GM19328 (cell line): ENCODE measurements around the gene ARAP1.

Experiments
- ATAC-seq: cut with Tn5 transposase; IDR thresholded peaks from one replicate; pipeline ENCODE4 v1.9.1; 2021; ENCODE audit warnings: mild to moderate bottlenecking, moderate library complexity; ENCODE audit not compliant: unreplicated experiment

The ARAP1 gene

DNA sequence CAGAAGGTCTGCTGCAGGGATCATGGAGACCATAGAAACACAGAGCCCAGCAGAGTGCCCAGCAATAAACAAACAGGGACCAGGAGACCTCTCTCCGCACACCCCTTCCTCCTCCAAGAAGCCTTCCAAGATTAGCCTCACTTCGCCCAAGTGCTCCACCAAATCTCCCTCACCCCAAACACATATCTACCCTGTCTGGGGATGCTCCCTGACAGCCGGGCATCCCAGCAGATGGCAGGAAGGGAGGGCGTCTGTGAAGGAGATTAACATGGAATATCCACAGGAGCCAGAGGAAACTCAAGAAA lies 26.5 kb downstream of the ARAP1 start:
- no peak for ATAC-seq

DNA sequence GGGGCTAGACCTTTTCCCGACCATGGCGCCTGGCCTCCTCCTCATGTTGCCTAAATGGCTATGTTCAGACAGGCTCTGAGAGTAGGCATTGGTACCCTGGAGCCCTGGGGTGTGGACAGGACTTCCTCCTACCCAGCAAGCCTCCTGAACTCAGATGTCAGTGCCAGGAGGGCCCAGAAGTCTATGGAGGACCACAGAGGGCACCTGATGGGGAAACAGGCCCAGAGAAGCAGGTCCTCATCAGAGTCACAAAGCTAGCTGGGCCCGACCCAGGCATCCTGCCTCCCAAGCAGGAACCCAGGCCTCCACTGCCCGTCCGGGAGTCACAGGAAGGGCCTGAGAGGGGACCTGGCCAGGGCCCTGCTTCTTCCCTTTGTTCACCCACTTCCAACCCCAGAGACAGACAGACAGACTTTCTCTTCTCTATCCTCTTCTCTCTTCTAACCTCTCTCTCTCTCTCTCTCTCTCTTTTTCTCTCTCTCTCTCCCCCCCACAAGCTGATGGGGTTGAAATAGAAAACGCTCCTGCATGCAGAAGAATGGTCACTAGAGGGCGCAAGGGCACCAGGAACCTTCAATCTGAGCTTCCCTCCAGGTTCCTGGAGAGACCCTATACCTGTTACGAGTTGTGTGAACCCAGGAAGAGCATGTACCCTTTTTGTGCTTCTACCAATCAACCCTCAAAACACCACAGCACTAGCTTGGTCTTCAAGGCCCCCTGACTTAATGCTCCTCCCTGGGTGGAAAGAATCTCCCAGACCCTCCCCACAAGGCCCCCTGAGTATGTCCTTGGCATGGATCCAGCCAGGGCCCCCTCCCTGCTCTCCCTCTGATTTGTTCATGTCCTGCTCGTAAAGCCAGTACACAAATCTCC lies 27.1 kb downstream of the ARAP1 start:
- no peak for ATAC-seq

DNA sequence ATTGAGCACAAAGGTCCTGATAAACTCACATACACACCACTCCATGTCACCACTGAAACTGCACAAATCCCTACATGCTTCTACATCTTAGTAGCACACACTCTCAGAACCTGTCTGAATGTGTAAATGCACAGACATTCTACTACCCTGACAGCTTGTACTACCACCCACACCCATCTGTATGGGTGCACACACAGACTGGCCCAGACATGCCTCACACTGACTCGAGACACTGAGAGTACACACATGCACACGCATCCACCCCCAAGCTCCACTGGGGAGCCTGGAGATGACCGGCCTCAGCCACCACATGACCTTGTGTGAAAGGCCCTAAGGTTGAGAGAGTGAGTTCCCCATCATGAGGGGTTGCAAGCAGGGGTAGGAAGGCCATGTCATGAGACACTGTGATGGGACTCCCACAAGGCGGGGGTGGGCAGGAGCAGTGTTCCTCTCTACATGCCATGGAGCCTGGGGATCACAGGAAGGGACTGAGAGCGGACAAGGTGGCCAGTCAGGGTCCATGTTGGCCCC lies 28.1 kb downstream of the ARAP1 start:
- no peak for ATAC-seq

DNA sequence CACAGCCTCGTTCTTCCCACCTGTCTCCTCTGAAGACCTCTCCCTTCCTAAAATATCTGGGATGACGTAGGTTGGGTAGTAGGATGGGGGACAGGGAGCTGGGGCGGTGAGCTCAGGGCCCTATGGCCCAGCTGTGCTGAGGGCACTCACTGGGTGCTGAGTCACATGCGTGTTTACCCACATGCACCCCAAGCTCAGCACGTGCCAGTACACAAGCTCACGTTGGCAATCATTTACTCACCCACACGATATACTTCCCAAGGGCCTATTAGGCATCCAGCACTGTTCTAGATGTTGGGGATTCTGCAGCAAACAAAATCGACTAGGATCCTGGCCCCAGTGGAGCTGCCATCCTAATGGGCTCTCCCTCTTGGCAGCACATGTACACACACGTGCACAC lies 28.7 kb downstream of the ARAP1 start:
- ATAC-seq: no peak

DNA sequence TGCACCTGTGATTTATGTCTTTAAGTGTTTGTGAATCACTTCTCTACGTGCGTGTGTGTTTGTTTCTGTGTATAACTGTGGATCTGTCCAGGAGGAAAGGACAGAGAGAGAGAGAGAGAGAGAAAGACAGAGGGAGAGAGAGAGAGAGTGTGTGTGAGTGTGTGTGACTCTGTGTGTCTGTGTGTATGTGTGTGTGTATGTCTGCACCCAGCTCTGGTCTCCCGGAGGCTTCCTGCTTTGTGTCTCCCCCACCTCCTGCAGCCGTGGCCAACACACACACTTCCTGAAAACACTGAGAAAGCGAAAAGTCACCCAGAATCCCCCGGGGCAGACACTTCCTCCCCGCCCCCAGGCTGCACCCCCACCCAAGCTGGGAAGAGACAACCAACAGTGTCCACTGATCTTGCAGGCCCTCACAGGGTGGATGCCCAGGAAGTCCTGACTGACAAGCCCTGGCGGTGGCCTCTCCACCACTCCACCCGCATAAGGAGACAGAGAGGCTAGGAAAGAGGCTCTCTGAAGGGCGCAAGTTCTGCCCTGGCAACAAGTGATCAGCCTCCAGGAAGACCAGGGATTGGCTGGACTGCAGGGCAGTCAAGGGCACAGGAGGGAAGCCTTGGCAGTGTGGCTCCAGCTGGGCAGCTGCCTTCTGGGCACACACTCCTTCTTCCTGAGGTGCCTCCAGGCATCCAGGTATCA lies 30.0 kb downstream of the ARAP1 start:
- peak; percentile 69 for ATAC-seq

DNA sequence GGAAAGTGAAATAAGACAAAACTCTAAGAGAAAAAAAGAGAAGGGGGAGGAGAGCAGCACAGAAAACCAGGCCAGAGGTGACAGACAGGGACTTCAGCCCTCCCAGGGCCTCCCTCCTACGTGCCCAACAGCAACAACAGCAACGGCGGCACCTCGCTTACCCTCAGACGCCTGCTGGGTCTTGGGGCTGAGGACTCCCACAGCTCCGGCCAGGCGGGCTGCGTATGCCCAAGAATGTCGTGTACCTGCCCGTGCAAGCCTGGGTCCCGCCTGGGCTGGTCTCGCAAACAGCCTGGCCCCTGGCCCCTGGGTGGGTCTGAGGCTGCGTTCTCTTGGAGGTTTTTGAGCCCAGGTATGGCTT lies 30.5 kb downstream of the ARAP1 start:
- ATAC-seq: peak; percentile 8

DNA sequence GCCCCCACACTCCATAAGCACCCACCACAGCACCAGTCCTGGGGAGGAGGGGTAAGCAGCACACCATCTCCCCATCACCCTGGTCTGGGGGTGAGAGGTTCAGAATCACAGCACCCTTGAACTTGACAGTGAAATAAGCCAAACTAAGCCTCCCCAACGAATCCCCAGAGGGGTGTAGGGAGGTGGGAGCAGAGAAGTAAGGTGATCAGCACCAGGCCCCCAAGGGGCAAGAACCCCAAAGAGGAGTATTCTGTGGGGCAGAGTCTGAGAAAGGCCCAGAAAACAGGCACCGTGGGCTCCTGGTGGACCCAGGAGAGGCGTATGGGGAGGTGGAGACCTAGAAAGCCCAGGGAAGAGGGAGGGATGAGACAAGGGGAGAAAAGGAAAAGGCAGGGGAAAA lies 30.9 kb downstream of the ARAP1 start:
- no peak for ATAC-seq

DNA sequence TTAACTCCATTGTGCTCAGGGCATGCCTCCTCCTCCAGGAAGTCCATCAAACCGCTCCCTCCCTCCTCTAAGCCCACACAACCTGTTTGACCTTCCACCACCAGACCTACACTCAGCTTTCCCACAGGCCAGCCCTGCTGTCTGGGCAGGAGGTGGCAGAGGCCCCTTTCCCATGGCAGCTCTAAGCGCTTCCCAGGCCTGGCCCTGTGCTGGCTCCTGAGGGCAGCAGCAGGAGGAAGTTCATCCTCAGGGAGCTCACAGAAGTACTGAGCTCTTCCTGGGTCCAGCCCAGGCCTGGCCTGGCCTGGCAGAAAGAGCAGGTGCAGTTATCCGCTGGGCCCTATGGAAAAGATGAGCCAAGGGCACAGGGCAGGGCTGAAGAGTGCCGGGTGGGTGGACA lies 31.4 kb downstream of the ARAP1 start:
- ATAC-seq: no peak

DNA sequence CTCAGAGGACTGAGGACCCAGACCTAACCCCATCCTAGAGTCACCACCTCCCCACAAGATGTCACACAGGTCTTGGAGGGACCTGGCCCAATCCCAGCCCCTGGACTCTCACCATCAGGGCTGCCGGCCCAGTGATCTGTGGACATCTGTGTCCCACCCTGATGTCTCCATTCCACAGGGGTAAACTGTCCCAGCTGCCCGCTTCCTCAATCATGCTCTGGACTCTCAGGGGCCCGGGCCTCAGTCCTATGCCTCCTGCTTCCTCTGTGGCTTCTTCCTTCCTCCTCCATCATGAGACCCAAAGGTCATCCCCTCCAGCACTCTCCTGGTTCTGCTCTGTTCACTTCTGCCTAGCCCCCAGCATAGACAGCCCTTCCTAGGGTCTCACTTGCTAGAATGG lies 32.2 kb downstream of the ARAP1 start:
- no peak for ATAC-seq

DNA sequence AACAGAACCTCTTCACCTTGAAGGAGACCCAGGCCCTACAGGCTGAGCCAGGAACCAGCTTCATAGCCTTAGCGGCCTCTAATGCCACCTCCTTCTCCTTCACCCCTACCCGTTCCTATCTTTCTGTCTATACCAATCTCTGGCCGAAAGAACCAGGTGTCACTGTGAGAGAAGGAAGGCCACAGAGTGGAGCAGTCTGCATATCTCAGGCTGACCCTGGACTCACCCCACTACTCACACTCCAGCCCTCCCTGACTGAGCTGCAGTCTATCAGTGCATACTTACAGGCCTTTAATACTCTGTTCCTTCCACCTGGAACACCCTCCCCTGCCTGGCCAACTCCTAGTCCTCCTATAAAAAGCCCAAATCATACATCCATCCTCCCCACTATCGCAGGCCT lies 32.7 kb downstream of the ARAP1 start:
- no peak for ATAC-seq

DNA sequence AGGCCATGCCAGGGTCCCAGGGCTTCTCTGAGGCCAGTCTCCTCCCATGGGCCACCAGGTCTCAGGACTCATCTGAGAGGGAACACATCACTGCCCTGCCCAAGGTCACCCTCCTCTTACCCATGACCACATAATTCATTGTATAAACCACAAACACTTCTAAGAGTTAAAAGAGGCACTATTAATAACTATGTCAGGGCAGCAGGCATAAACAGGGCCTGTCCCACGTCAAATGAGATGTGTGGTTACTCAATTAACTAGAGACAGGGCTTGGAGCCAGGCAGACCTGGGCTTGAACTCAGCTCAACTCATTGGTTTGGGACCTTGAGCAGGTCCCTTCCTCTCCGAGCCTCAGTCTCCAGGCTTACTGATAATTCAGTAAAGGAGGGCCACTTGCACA lies 33.1 kb downstream of the ARAP1 start:
- no peak for ATAC-seq

DNA sequence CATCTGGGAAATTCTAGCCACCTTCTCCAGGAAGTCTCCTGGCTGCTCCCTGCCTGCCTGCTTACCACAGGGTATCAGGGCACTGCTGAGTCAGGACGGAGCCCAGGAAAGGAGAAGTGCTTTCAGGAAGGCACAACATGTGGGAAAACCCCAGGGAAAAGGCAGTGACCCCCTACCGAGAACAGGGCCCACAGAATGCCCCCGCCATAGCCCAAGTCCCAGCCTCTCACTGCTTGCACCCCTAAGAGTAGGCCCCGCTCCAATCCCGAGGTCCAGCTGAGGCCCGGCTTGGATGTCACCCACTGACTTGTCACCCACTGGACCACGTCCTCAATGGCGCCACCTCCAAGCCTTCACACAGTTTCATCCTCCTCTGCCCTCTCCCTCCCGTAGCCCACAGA lies 34.1 kb downstream of the ARAP1 start:
- no peak for ATAC-seq

DNA sequence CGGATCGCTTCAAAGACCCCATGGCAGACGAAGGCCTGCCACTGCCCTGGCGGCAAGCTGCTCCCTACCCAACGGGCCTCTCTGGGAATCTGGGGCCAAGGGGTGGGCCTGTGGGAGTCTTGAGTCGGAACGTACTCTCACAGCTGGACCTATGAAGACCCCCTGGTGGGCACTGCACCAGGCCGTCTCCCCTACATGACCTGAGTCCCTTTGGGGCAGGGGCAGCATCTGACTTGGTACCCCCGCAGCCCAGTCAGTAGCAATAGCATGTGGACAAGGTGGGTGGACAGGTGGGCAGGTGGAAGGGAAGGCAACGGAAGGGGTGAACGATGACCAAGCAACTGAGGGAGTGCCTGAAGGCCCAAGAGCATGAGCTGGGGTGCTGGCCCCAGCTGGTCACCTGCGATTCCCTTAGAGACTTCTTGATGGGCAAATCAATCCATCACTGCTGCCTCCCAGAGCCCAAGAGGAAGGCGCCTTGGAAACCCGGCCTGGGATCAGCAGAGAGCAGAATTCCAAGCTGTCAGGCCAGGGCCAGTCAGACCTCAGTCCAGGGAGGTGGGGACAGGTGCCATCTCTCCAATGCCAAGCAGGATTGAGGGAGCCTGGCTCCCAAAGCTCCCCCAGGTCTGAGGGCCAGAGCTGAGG lies 35.3 kb downstream of the ARAP1 start:
- no peak for ATAC-seq

DNA sequence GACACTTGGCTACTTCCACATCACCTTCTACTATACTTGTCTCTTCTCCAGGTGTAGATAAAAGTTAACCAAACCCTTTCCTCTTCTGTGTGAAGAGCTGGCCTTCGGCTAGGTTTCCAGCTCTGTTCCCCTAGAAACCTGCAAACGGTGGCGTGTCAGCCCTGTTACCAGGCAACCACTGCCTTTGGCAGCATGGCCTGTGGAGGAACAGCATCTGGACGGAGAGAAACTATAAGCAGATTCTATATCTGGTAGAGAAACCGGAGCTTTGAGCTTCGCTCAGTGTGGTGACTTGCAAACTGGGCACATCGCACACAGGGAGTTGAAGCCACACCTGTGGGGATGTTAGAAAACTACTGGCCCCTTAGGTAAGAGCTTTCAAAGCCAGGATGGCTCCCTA lies 35.9 kb downstream of the ARAP1 start:
- ATAC-seq: no peak

DNA sequence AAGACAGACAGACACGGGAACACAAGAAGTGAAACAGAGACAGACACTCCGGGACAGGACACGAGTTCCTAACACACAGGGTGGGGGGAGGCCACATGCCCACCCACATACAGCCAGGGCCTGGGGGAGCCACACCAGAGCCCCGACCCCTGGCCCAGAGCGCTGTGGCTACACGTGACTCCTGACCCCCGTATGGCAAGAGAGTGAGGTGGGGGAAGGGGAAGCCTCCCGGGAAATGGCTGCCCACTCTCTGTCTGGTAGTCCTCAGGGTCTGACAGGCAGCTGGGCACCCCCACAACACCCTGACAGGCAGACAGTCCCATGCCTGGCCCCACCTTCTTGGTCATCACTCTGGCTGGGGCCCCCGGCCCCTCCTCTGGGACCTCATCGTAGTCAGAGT lies 39.4 kb downstream of the ARAP1 start:
- ATAC-seq: no peak

DNA sequence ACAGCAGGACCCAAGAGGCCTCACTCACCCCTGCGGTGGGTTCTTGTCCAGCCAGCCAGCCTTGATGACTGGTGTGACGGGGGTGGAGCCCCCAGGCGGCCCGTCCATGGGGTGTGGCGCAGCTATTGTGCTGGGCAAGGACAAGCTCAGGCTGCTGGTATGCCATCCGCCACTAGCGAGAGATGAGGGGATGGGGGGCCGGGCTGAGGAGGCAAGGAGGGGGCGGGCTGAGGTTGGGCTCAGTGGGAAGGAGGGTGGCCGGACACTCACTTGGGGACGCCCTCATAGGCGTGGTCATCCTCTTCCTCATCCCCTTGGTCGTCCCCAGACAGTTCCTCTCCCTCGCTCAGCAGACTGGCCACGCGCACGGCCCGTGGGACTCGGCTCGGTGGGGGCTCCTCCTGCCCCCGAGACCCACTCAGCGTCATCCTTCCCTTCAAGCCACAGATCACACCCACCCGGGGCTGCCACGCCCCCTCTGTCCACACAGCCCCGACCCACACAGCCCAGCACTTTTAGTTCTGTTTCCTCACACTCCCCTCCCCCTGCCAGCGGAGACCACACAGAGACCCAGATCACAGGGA lies 39.9 kb downstream of the ARAP1 start:
- no peak for ATAC-seq

DNA sequence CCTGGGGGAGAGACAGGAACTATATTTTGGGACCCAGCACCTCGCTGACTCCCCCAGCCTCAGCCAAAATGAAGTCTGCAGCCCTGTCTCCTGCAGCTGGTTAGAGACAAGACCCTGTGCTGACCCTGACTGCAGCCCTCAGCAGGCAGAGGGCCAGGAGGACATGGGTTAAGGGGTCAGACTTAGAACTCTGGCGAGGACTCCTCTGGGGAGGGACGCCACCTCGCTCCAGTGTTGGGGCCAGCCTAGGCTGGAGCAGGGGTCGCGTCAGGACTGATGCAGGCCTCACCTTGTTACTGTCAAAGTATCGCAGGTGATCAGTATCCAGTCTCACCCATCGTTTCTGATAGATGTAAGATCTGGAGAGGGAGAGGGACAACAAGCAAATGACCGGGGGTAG lies 41.1 kb downstream of the ARAP1 start:
- ATAC-seq: no peak

DNA sequence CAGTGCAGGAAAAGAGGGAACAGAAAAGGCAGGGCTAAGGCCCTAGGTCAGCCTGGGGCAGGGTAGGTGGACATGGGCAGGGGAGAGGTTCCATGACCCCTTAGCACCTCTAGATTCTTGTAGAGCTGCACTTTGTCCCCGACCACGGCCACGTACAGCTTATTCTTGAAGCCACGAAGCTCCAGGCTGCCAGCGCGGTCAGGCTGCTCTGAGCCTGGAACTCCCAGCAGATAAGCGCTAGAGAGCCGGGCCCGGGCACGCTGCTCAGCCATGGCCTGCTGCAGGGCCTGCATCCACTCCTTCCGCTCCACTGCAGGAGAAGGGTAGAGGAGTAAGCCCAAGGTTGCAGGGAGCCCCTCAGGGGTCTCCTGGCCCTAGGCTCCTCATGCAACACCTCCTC lies 41.9 kb downstream of the ARAP1 start:
- ATAC-seq: no peak

DNA sequence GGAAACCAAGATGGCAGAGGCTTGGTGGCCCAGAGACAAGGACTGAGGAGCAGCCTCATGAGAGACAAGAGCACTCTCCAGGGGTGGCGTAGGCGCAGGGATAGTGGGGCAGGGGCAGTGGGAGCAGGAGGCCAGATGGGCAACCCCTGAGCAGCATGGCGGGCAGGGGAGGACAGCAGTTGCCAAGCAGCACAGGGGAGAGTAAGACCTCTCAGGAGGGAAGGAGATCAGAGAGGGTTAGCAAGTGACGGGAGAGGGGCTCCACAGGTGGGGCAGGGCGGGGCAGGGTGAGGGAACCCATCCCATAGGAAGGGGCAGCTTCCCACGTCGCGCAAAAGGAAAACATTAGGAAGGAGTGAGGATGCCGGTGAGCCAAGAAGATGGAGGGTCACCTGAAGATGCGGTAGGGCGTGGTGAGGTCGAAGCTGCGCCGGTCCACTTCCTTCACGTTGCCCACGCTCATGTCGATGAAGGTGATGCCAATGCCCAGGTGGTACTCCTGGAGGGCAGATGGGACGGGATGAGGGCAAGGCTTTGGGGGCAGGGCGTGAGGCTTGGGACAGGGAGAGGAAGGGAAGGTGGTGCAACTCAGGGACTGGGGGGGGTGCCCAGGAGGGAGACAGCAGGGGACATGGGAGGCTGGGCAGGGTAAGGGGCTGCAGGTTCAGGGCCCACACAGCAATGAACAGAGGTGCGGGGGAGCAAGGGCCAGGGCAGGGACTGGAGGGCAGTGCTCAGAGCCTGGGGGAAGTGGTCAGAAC lies 42.5 kb downstream of the ARAP1 start:
- ATAC-seq: no peak

DNA sequence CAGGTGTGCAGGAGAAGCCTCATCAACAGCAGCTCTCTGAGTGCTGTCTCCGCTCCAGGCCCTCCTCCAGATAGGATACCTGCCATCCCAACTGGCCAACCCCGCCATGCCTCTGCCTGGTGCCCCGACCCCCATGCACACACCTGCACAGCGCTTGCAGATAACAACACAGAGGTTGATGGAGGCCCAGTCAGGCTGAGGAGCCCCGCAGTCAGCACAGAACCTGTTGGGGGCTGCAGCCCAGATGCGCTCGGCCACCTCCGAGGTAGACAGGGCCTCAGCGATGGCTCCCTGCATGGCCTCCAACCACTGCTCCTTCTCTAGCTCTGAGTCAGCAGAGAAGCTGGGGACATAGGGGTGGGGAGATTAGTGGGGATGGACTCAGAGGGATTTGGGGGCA lies 45.2 kb downstream of the ARAP1 start:
- ATAC-seq: no peak

DNA sequence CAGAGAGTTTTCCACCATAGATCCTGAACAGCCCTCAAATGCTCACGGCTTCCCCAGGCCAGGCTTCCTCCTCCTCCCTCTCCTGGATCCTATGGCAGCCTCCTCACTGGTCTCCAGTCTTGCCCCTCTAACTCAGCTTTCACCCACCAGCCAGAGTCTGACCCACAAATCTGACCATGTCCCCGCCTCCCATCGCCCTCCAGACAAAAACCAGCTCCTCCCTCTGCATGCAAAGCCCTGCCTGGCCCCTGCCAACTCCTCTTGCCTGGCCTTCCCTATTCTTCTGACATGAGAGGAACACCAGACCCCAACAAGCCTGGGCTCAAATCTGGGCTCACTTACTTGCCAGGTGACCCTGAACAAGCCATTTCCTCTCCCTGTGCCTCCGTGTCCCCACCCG lies 45.6 kb downstream of the ARAP1 start:
- ATAC-seq: no peak
